ENCODE results near the gene NDUFS2. TPM values are rescaled to one million over a fixed set of nuclear protein-coding genes. Genes with fewer than 3 reads are reported as not detected.

NDUFS2 gene
- total and polyA plus RNA-seq, 10 of the 15 experiments (the other 5 are each of a cell fraction or from before 2014, with no cell fraction given): 66.5 to 215 (median 148) TPM

DNA sequence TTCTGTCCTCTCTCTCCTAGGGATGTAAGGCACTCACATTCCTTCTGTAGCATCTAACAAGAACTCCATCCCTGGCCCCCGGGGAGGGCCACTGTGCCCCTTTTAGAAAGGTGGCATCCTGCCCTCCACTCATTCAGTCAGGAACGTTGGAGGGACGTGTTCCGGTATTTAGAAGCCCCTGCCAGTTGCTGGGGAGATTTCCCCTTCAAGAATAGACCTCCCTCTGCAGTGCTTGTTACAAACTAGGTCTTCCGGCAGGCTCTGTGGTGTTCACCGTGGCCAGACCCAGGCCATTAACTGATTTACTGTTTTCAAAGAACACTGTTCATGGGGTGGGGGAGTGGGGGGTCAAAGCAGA is 57.2 kb downstream of the NDUFS2 start:
- ChIA-PET RAD21 (ENCODE audit: unreplicated experiment) (interaction anchor here (1.8 kb wide), 1 partner anchor 33 kb away, joined by 6 read pairs; the partner anchor contains the start of gene TOMM40L), POLR2A (interaction anchor here (0.9 to 1.6 kb wide), 3 partner anchors 10 to 93 kb away, joined by 3 to 4 read pairs (median 3); partner anchors contain the start of gene PPOX), CTCF (interaction anchor here (4.0 kb wide), 1 partner anchor 32 kb away, joined by 16 read pairs; no protein-coding TSS in a partner anchor), SMC1A (ENCODE audit: uncharacterized antibody, unreplicated experiment) (interaction anchor here (0.6 to 2.5 kb wide), 4 partner anchors 11 to 80 kb away, joined by 3 to 10 read pairs (median 4); no protein-coding TSS in a partner anchor)
- no peak overlapping the region for H2AFZ ChIP-seq (ENCODE audit: control insufficient read depth, low read depth, low read length)
- H3K4me2 ChIP-seq (ENCODE audit: control insufficient read depth, insufficient read depth): no peak overlapping the region
- no peak overlapping the region for H3K27ac ChIP-seq (ENCODE audit: control insufficient read depth, insufficient read depth)
- peaks cover 13% of the 10 kb centered on the region for H3K4me1 ChIP-seq (ENCODE audit: control insufficient read depth, insufficient read depth, low read length)
- BruUV-seq (replicated peaks): no TSS peak
- no peak overlapping the region for H3K4me3 ChIP-seq
- H3K36me3 ChIP-seq (ENCODE audit: control insufficient read depth in 2 of 2, insufficient read depth in 2 of 2, low read length in 1 of 2): no peaks in the 10 kb centered on the region
- peaks cover 0 to 5% of the 10 kb centered on the region in 2 experiments; a peak in 1 of 4 replicates for H3K27me3 ChIP-seq (replicated peaks in 1 of 2; ENCODE audit: control insufficient read depth in 2 of 2, insufficient read depth in 2 of 2, low read length in 1 of 2)
- intact Hi-C loops (cut with micrococcal nuclease; ENCODE audit: unreplicated experiment): no loop called here
- DNase-seq (ENCODE audit: low read depth, low spot score): no peak
- WGBS (ENCODE audit: insufficient coverage, insufficient replicate concordance, low lambda C conversion rate, missing lambda C conversion rate): 56% methylated on average over 6 of the region's 6 CpGs
- H3K79me2 ChIP-seq (ENCODE audit: control insufficient read depth, insufficient read depth, low read length): no peaks in the 10 kb centered on the region
- H3K9ac ChIP-seq (ENCODE audit: control insufficient read depth, insufficient read depth, low read length): no peak overlapping the region
- no peak for FAIRE-seq
- ATAC-seq: no peak
- no peaks in the 10 kb centered on the region for H4K20me1 ChIP-seq (ENCODE audit: control insufficient read depth, insufficient read depth)
- in situ Hi-C loops (cut with MboI): no loop called here
- peaks cover 7% of the 10 kb centered on the region; the same call in 1 of the 3 replicates for H3K9me3 ChIP-seq (replicated peaks; ENCODE audit: control insufficient read depth, insufficient read depth, low read length)
- TF ChIP-seq GABPA (IDR thresholded peaks at IDR 0.05; ENCODE audit: low read depth) (no peak), ZBTB4 (CRISPR knock-in tag; IDR thresholded peaks at IDR 0.05) (no peak), NFXL1 (IDR thresholded peaks at IDR 0.05; ENCODE audit: borderline replicate concordance) (no peak), GATAD2B (conservative IDR thresholded peaks at IDR 0.05; ENCODE audit: low read depth) (no peak), NBN (IDR thresholded peaks at IDR 0.05) (no peak), FOXK2 (IDR thresholded peaks at IDR 0.05) (no peak), HCFC1 (IDR thresholded peaks at IDR 0.05; ENCODE audit: low read length) (no peak), ZNF207 (IDR thresholded peaks at IDR 0.05; ENCODE audit: borderline replicate concordance) (no peak), USF2 (IDR thresholded peaks at IDR 0.05; ENCODE audit: borderline replicate concordance, low read depth, low read length) (no peak), ESRRA (IDR thresholded peaks at IDR 0.05; ENCODE audit: low read length) (no peak), SREBF2 (IDR thresholded peaks at IDR 0.05; ENCODE audit: low read length) (no peak), STAT1 (conservative IDR thresholded peaks at IDR 0.05) (no peak), WRNIP1 (IDR thresholded peaks at IDR 0.05; ENCODE audit: borderline replicate concordance, low read depth, low read length) (no peak), BHLHE40 (IDR thresholded peaks at IDR 0.05; ENCODE audit: borderline replicate concordance in 1 of 2, low read depth in 2 of 2, low read length in 1 of 2) (no peak), BRCA1 (IDR thresholded peaks at IDR 0.05; ENCODE audit: low read depth, low read length) (no peak), HDGF (IDR thresholded peaks at IDR 0.05) (no peak), KLF5 (IDR thresholded peaks at IDR 0.05; ENCODE audit: partially characterized antibody) (no peak)
- TF ChIP-seq, protein P1, sequence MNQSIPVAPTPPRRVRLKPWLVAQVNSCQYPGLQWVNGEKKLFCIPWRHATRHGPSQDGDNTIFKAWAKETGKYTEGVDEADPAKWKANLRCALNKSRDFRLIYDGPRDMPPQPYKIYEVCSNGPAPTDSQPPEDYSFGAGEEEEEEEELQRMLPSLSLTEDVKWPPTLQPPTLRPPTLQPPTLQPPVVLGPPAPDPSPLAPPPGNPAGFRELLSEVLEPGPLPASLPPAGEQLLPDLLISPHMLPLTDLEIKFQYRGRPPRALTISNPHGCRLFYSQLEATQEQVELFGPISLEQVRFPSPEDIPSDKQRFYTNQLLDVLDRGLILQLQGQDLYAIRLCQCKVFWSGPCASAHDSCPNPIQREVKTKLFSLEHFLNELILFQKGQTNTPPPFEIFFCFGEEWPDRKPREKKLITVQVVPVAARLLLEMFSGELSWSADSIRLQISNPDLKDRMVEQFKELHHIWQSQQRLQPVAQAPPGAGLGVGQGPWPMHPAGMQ (IDR thresholded peaks at IDR 0.05; ENCODE audit: borderline replicate concordance): no peak
- TF ChIP-seq, protein P2, sequence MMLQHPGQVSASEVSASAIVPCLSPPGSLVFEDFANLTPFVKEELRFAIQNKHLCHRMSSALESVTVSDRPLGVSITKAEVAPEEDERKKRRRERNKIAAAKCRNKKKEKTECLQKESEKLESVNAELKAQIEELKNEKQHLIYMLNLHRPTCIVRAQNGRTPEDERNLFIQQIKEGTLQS (IDR thresholded peaks at IDR 0.05; ENCODE audit: borderline replicate concordance, extremely low read depth, low read depth, low read length): no peak
